T-helper 9 cell (primary cell): ENCODE results near the gene TIMP1.
A peak's percentile ranks its signal among the peaks of the same experiment; 100 is the strongest.

Experiments
- DNase-seq: peaks from one replicate; pipeline ENCODE4 v3.0.0-alpha.2; 2020
- total RNA-seq, 2 donors: gene quantifications; one replicate each; lab custom pipeline; 2026; lab: John Stamatoyannopoulos, UW

Gene TIMP1
- total RNA-seq: 36.2 to 53.9 reads per million in 2 donors

GRCh38 chrX:47581731-47582647 lies at the start of gene TIMP1:
TIMP1 (plus strand) TSS chrX:47582436; CDS start chrX:47583416, 980 bp downstream.
- peak; percentile 67 for DNase-seq

DNA sequence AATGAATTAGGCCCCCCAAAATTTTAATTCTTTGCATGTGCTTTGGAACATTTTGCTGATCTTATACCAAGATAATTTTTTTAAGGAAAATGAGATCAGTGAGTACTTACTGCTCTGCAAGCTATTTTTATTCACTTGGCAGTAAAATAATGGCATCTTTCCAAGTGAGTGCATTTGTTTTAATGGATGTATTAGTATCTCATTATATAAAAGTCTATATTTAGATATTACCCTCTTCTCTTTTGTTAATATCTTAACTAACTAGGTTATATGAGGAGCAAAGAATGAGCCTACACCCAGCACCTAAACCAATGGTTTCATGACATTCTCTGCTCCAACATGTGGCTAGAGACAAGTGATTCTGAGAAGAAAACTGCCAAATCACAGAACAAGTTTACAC lies 42.4 kb upstream of the TIMP1 start:
- DNase-seq: no peak

- DNase-seq: no peak
Measured at GRCh38 chrX:47540754-47541538, 41.3 kb upstream of the TIMP1 start.

DNA sequence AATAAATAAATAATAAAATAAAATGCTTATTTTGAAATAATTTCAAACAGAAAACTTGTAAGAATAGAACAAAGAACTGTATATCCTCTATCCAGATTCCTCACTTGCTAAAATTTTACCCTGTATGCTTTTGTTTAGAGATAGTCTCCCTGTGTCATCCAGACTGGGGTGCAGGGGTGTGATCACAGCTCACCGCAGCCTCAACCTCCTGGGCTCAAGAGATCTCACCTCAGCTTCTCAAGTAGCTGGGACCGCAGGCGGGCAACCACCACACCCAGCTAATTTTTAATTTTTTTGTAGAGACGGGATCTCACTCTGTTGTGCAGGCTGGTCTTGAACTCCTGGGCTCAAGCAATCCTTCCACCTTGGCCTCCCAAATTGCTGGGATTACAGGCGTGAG lies 38.7 kb upstream of the TIMP1 start:
- DNase-seq: no peak

DNA sequence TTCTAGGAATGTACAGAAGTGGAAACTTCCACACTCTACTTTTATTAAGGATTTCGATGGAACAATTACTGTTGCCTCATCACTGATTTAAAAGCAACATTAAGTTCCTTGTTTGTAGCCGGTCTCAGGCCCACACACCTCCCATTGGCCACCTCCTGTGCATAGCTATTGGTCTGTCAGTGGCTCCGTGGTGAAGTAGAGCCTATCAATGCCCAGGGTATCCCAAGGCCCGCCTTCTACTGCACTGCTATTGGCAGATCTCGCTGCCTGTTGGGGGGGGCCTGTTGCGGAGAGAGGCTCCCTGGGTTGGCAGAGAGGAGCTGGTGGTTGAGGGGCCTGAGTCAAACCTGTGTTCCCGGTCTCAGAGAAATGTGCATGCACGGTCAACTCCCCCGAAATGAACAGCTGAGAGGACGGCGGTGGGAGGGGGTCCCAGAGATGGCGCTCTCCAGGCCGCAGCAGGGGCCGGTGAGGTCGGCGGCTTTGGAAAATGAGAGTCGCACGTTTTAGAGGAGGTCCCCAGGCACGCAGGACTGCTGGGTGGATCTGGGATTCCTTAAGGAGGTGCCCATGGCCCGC lies 26.1 kb upstream of the TIMP1 start:
- peak; percentile 62 for DNase-seq

DNA sequence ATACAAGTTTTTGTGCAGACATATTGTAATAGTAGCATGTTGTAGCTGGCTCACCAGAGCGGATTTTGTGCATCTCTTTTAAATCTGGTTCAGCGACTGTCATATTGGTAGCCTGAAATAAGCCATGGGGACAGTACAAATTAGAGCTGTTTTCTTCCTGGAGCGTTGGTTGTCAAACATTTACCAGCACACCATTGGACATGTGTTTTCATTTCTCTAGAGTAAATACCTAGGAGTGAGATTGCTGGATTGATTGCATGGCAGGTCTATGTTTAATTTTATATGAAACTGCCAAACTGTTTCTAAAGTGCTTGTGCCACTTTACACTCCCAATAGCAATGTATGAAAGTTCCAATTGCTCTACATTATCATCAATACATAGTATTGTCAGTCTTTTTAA lies 23.8 kb upstream of the TIMP1 start:
- DNase-seq: no peak

- no peak for DNase-seq
Measured at GRCh38 chrX:47560179-47560933, 21.9 kb upstream of the TIMP1 start.

- peak; percentile 89 for DNase-seq
Measured at GRCh38 chrX:47560934-47561658, 21.1 kb upstream of the TIMP1 start, which contains the start of gene ARAF. ARAF (plus strand) TSS chrX:47561205; CDS start chrX:47562968, 1,763 bp downstream.

DNA sequence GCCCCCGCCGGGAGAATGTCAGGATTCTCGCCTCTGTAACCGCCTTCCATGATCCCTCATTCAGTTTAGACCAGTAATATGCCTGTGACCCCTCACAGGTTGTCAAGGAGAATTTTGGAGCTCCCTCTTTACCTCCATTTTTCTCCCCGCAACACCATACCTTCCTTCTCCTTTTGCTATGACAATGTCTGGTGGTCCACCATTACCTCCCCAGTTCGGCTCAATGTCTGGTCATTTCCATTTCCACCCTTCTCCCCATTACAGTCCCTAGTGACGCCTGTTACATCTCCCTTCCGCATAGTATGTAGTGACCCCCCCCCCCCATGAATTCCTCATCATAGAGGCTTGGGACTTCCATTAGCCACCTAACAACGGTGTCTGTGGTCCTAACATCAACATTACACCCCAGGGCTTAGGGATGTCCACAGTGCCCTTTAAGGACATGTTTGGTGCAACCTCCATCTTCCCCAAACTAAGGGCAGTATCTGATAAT lies 20.5 kb upstream of the TIMP1 start:
- no peak for DNase-seq

DNA sequence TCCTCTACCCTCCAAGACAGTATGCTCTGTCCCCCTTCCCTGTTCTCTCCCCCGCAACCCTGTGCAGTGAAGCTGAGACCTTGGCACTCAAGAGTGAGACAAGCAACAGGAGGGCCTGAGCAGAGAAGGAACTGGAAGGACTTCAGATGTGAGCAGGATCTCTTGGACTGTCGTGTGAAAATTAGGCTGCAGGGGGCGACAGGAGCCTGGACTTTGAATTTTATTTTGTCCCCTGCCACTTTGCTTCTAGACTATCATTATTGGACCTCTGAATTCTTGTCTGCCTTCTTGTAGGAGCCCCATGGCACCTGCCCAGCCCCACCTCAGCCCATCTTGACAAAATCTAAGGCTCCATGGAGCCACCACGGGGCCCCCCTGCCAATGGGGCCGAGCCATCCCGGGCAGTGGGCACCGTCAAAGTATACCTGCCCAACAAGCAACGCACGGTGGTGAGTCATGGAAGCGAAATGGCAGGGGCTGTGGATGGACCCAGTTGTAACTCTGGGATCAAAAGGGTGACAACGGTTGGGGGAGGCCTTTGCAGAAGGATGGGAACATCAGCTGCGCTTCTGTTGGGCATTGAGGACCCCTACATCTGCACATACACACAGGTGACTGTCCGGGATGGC lies 19.5 kb upstream of the TIMP1 start:
- no peak for DNase-seq

GRCh38 chrX:47563801-47564315 lies 18.4 kb upstream of the TIMP1 start:
- DNase-seq: no peak

DNA sequence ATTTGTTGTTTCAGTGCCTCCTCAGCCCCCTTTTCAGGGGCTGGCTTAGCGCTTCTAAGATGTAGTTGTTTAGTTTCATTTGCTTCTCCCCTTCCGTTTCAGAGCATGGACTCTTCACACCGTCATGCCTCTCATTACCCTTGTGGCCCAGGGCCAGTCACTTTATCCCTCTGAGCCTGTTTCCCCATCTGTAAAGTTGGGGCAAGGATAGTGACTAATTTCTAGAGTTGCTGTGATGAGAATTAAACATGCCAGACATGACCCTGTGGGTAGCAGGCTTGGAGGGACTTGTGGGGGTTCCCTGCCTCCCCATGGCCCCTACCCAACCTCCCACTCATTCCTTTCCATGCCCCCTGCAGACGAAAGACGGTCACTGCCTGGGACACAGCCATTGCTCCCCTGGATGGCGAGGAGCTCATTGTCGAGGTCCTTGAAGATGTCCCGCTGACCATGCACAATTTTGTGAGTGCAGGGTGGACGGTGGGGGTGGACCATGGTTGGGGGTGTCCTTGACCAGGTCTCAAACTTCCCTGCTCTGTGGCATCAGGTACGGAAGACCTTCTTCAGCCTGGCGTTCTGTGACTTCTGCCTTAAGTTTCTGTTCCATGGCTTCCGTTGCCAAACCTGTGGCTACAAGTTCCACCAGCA lies 17.7 kb upstream of the TIMP1 start:
- DNase-seq: no peak

- no peak for DNase-seq
Measured at GRCh38 chrX:47566841-47567240, 15.4 kb upstream of the TIMP1 start.

DNA sequence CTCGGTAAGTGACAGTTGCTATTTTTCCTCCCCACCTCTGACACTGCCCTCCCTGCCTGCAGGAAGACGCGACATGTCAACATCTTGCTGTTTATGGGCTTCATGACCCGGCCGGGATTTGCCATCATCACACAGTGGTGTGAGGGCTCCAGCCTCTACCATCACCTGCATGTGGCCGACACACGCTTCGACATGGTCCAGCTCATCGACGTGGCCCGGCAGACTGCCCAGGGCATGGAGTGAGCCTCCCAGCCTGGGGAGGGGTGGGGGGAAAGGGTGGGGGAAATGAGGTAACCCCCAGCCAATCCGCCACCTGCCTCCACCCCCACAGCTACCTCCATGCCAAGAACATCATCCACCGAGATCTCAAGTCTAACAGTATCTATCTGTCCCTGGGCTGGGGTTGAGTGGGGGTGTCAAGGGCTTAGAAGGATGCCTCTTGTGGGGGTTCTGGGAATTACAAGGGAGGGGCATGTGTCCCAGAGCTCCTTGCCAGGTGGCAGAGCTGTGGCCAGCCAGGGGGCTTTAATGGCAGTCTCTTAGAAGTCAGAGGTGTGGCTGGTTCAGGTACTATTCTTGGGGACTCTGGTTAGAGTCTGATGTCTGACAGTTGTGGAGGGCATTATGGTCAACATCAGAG lies 13.5 kb upstream of the TIMP1 start:
- no peak for DNase-seq

- no peak for DNase-seq
Measured at GRCh38 chrX:47570794-47571193, 11.4 kb upstream of the TIMP1 start.

GRCh38 chrX:47571215-47571614 lies 11.0 kb upstream of the TIMP1 start:
- no peak for DNase-seq

- DNase-seq: no peak
Measured at GRCh38 chrX:47571896-47572295, 10.3 kb upstream of the TIMP1 start.

DNA sequence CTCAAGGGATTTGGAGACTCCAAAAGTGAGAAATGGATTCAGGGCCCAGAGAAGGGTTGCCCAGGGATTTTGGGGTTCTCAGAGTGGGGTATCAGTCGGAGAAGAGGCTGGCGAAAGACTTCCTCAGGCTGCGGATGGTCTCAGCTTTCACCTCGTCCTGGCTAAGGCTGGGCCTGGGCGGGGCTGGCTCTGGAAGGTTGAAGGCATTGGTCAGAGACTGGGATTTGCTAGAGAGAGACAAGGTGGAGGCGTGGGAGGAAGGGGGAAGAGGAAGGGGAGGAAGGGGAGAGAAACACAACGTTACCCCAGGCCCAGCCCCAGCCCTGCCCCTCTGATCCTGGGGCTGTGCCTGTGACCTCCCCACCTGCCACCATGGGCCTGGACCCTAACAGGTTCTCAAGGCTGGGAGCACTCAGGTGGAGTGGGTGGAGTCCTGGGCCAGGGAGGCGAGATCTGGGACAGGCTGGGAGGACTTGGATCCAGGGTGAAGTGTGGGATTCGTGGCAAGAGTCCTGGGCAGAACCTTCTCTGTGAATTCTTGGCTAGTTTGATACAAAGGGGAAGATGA lies 9.4 kb upstream of the TIMP1 start:
- no peak for DNase-seq

DNA sequence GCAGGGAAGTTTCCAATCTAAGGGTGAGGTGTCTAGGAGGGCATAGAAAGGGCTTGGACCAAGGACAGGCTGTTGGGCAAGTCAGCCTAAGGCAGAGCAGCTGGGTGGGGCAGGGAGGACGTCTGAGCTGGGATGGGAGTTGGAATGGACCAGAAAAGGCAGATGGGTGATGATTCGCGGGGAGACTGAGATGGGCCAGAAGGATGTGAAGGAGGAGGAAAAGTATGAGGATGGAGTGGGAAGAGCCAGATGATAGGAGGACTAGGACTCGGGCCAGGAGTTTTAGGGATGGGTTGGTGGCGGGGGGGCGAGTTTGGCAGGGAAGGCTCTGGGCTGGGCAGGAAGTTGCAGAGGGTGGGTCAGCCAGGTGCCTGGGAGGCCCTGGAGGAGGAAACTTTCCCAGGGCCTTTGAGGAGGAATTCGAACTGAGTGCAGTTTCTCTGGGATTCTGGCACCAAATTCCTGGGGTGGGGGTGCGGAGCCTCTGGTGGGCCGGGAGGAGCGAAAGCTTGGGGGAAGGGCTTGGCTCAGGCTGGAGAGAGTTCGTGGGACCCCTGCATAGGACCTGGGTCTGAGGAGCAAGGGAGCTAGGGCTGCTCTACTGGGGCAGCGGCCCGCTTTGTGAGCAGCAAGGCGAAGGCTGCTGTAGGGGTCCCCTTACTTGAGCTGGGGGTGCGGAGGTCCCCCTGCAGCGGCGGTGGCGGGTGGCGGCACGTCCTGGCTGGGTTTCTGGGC lies 8.7 kb upstream of the TIMP1 start:
- DNase-seq: no peak
